ENCODE results near the gene HSPG2.

DNA sequence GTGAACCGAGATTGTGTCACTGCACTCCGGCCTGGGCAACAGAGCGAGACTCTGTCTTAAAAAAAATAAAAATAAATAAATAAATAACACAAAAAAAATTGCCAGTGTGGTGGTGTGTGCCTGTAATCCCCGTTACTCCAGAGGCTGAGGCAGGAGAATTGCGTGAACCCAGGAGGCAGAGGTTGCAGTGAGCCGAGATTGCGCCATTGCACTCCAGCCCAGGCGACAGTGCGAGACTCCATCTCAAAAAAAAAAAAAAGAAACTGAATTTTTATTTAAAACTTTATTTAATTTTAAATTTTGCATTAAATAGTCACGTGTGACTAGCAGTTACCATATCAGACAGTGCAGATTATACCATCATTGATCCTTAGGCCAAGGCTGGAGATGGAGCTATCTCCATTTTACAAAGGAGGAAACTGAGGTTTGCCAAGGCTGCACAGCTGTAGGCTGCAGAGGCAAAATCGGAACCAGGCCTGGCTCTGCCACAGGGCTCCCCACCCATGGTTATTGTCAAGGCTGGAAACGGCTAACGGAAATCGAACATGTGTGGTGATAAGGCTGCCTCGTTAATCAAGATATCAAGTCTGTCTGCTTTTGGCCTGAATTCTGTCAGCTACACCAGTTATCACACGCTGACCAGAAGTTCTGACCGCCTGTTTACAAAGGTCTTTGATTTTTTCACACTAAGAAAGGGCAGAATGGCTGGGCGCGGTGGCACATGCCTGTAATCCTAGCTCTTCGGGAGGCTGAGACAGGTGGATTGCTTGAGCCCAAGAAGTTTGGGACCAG lies 20.5 kb downstream of the HSPG2 start:
- TF ChIP-seq POLR2A (IDR thresholded peaks at IDR 0.05; ENCODE audit: low read length) (no peak), GATA1 (IDR thresholded peaks at IDR 0.05; ENCODE audit: low read depth, low read length) (no peak)
